ENCODE measurements around the gene ABITRAM. TPM values are rescaled to one million over a fixed set of nuclear protein-coding genes. Genes with fewer than 3 reads are reported as not detected.

ABITRAM gene
- total RNA-seq, 2 donors from 2014 or later = 11.6 to 14.8 TPM

Other genes with a start within 250 kb of the ABITRAM start
- under 1 TPM; 0.11 TPM for gene ACTL7B, start 78.4 kb upstream of the ABITRAM start, total RNA-seq
- not detected for gene ACTL7A, start 72.1 kb upstream of the ABITRAM start, total RNA-seq
- 10 to 100 TPM; 19.7 to 30.1 TPM for gene ELP1, start 276 bp upstream of the ABITRAM start, total RNA-seq
- gene CTNNAL1, start 79.1 kb downstream of the ABITRAM start, total RNA-seq = 10 to 100 TPM; 24.4 to 25.7 TPM
- 10 to 100 TPM; 19.3 to 22.3 TPM for gene TMEM245, start 185.5 kb downstream of the ABITRAM start, total RNA-seq
- not detected for gene FRRS1L, start 232.8 kb downstream of the ABITRAM start, total RNA-seq